Loucy (cell line): ENCODE data around the gene KLF7.

Source experiments
- H2AFZ ChIP-seq: fragments of 200-600 bp; sonication (generic); 2 replicates; pipeline ENCODE4 v1.6.0; 2016; ENCODE audit warnings: antibody characterized with exemption, mild to moderate bottlenecking, low read length, moderate library complexity
- H3F3A ChIP-seq: fragments of 200-600 bp; 2 replicates; pipeline ENCODE4 v1.6.0; 2016; ENCODE audit warnings: antibody characterized with exemption, low read depth, mild to moderate bottlenecking
- H3K27me3 ChIP-seq: fragments of 200-600 bp; sonication (generic); 2 replicates; pipeline ENCODE4 v1.6.1; 2014; ENCODE audit warnings: low read length, mild to moderate bottlenecking; ENCODE audit not compliant: insufficient read depth, poor library complexity, severe bottlenecking
- H3K36me3 ChIP-seq: fragments of 200-600 bp; sonication (generic); 2 replicates; pipeline ENCODE4 v1.6.1; 2016; ENCODE audit warnings: low read length; ENCODE audit not compliant: insufficient read depth
- H3K4me1 ChIP-seq: fragments of 200-600 bp; sonication (generic); 2 replicates; pipeline ENCODE4 v1.5.1; 2014; ENCODE audit warnings: low read length, mild to moderate bottlenecking; ENCODE audit not compliant: insufficient read depth, poor library complexity, severe bottlenecking
- H3K4me2 ChIP-seq: fragments of 200-600 bp; sonication (generic); 2 replicates; pipeline ENCODE4 v1.6.0; 2014; ENCODE audit warnings: antibody characterized with exemption, low read length, low read depth, mild to moderate bottlenecking; ENCODE audit not compliant: poor library complexity, severe bottlenecking
- H3K4me3 ChIP-seq: fragments of 200-600 bp; sonication (generic); 2 replicates; pipeline ENCODE4 v1.5.1; 2014; ENCODE audit warnings: low read length, mild to moderate bottlenecking, mixed read lengths; ENCODE audit not compliant: poor library complexity, severe bottlenecking
- H3K79me2 ChIP-seq: fragments of 200-600 bp; sonication (generic); 2 replicates; pipeline ENCODE4 v1.6.1; 2014; ENCODE audit warnings: low read length; ENCODE audit not compliant: insufficient read depth
- H3K9ac ChIP-seq: fragments of 200-600 bp; sonication (generic); 2 replicates; pipeline ENCODE4 v1.6.0; 2014; ENCODE audit warnings: mild to moderate bottlenecking, low read depth, low read length, moderate library complexity; ENCODE audit not compliant: poor library complexity, severe bottlenecking
- H3K9me2 ChIP-seq: fragments of 200-600 bp; sonication (generic); replicated peaks from 2 replicates; pipeline ENCODE4 v1.6.1; 2016; ENCODE audit warnings: low read depth, low read length, mixed read lengths
- H3K9me3 ChIP-seq: fragments of 200-600 bp; sonication (generic); 2 replicates; pipeline ENCODE4 v1.6.1; 2014; ENCODE audit warnings: mild to moderate bottlenecking, antibody characterized with exemption, low read length, low read depth; ENCODE audit not compliant: insufficient read depth
- H4K20me1 ChIP-seq: fragments of 200-600 bp; sonication (generic); 2 replicates; pipeline ENCODE4 v1.6.0; 2014; ENCODE audit warnings: antibody characterized with exemption, low read length, mild to moderate bottlenecking; ENCODE audit not compliant: insufficient read depth, poor library complexity, severe bottlenecking
- CTCF ChIP-seq: fragments of 200-600 bp; sonication (generic); conservative IDR thresholded peaks from 2 replicates; pipeline ENCODE4 v1.5.1; 2014; ENCODE audit warnings: mild to moderate bottlenecking, antibody characterized with exemption, low read length
- EZH2phosphoT487 ChIP-seq: fragments of 200-600 bp; IDR thresholded peaks from 2 replicates; pipeline ENCODE4 v1.6.1; 2018; ENCODE audit warnings: antibody characterized with exemption, mild to moderate bottlenecking, moderate library complexity, borderline replicate concordance

The KLF7 gene

GRCh38 chr2:207166349-207167098 lies 776 bp upstream of the KLF7 start:
- Histone ChIP-seq H3K9ac (peak overlapping the region; percentile 97), H2AFZ (peak overlapping the region; percentile 84), H3K9me2 (no peaks in the 10 kb centered on the region), H4K20me1 (peaks cover 8% of the 10 kb centered on the region), H3K4me2 (peak overlapping the region; percentile 95), H3K4me1 (peaks cover 33% of the 10 kb centered on the region), H3K4me3 (peak overlapping the region; percentile 92), H3F3A (no peaks in the 10 kb centered on the region), H3K9me3 (no peaks in the 10 kb centered on the region), H3K36me3 (no peaks in the 10 kb centered on the region), H3K27me3 (no peaks in the 10 kb centered on the region), H3K79me2 (peaks cover 8% of the 10 kb centered on the region; the same call in 1 of the 2 replicates)
- peak; percentile 27; the same call in 1 of the 2 replicates for TF ChIP-seq CTCF
- TF ChIP-seq EZH2phosphoT487 = no peak

- Histone ChIP-seq H2AFZ (no peak overlapping the region), H3K27me3 (no peaks in the 10 kb centered on the region), H3K36me3 (no peaks in the 10 kb centered on the region), H3K4me3 (peak overlapping the region; percentile 92), H3K9me3 (no peaks in the 10 kb centered on the region), H3K9ac (peak overlapping the region; percentile 97), H3F3A (no peaks in the 10 kb centered on the region), H3K79me2 (peaks cover 11% of the 10 kb centered on the region; the same call in 1 of the 2 replicates), H3K4me2 (peak overlapping the region; percentile 95), H4K20me1 (peaks cover 8% of the 10 kb centered on the region), H3K9me2 (no peaks in the 10 kb centered on the region), H3K4me1 (peaks cover 33% of the 10 kb centered on the region)
- TF ChIP-seq CTCF (no peak), EZH2phosphoT487 (no peak)
Measured at GRCh38 chr2:207166039-207166348, 246 bp upstream of the KLF7 start.

GRCh38 chr2:207164006-207164831 lies 1.5 kb downstream of the KLF7 start:
- H3K4me2 ChIP-seq = peak overlapping the region; percentile 92

More at GRCh38 chr2:207164006-207164831, 1.5 kb downstream of the KLF7 start:
- no peaks in the 10 kb centered on the region for H3K27me3 ChIP-seq
- H3K4me1 ChIP-seq = peaks cover 33% of the 10 kb centered on the region
- H2AFZ ChIP-seq = no peak overlapping the region
- H3K9ac ChIP-seq = peak overlapping the region; percentile 79
- H3F3A ChIP-seq = no peaks in the 10 kb centered on the region
- peaks cover 11% of the 10 kb centered on the region for H4K20me1 ChIP-seq
- TF ChIP-seq CTCF (no peak), EZH2phosphoT487 (no peak)
- no peaks in the 10 kb centered on the region for H3K9me3 ChIP-seq
- H3K79me2 ChIP-seq = peaks cover 11% of the 10 kb centered on the region; the same call in 1 of the 2 replicates
- peak overlapping the region; percentile 92 for H3K4me3 ChIP-seq
- no peaks in the 10 kb centered on the region for H3K36me3 ChIP-seq
- no peaks in the 10 kb centered on the region for H3K9me2 ChIP-seq
